Measurements from ENCODE around the gene TENT4B.
"Not testable (repeated sequence)": the region's sequence is repeated elsewhere in the genome, so short reads cannot be mapped to it uniquely, and the experiment has no call there.

TENT4B gene

GRCh38 chr16:50155925-50156324, 2.8 kb downstream of the TENT4B start:
- DNase-seq, result no peak

GRCh38 chr16:50156590-50156989, 3.5 kb downstream of the TENT4B start:
- DNase-seq, result no peak

GRCh38 chr16:50160495-50161164, 7.5 kb downstream of the TENT4B start:
- no peak for DNase-seq

GRCh38 chr16:50161950-50162349, 8.8 kb downstream of the TENT4B start:
- no peak for DNase-seq

GRCh38 chr16:50165473-50165872, 12.4 kb downstream of the TENT4B start:
- no peak for DNase-seq

GRCh38 chr16:50166511-50167500, 13.7 kb downstream of the TENT4B start:
- no peak for DNase-seq

- no peak for DNase-seq
These were observed 14.4 kb downstream of the TENT4B start for GRCh38 chr16:50167556-50167955.

- no peak for DNase-seq
These were observed 16.5 kb downstream of the TENT4B start for GRCh38 chr16:50169555-50170096.

GRCh38 chr16:50171773-50172172, 18.7 kb downstream of the TENT4B start:
- not testable (repeated sequence) for DNase-seq

- DNase-seq, result no peak
These were observed 19.3 kb downstream of the TENT4B start for GRCh38 chr16:50172195-50172922.

GRCh38 chr16:50173316-50173715, 20.2 kb downstream of the TENT4B start:
- no peak for DNase-seq

- no peak for DNase-seq
These were observed 25.4 kb downstream of the TENT4B start for GRCh38 chr16:50178491-50178941.

- no peak for DNase-seq
These were observed 29.3 kb downstream of the TENT4B start for GRCh38 chr16:50182441-50182840.

- no peak for DNase-seq
These were observed 30.2 kb downstream of the TENT4B start for GRCh38 chr16:50183316-50183715.

GRCh38 chr16:50185005-50185505, 31.9 kb downstream of the TENT4B start:
- DNase-seq, result no peak

- DNase-seq, result no peak
These were observed 35.6 kb downstream of the TENT4B start for GRCh38 chr16:50188619-50189136.

GRCh38 chr16:50190292-50190691, 37.2 kb downstream of the TENT4B start:
- no peak for DNase-seq

- DNase-seq, result no peak
These were observed 39.4 kb downstream of the TENT4B start for GRCh38 chr16:50192386-50193050.

GRCh38 chr16:50193594-50193993, 40.5 kb downstream of the TENT4B start:
- no peak for DNase-seq

GRCh38 chr16:50195276-50195675, 42.2 kb downstream of the TENT4B start:
- no peak for DNase-seq

- no peak for DNase-seq
These were observed 42.6 kb downstream of the TENT4B start for GRCh38 chr16:50195756-50196155.

GRCh38 chr16:50197582-50197981, 44.5 kb downstream of the TENT4B start:
- DNase-seq, result no peak

Data from activated CD4-positive, CD25-positive, alpha-beta regulatory T cell treated with anti-CD3 and anti-CD28 coated beads, Interleukin-2, amount 50 U/mL, for 72 hours (primary cell).